ENCODE measurements around the gene CPPED1.

Gene CPPED1

GRCh38 chr16:12658506-12658905 lies 145.2 kb downstream of the CPPED1 start:
- no peak for DNase-seq (ENCODE audit: low read depth)
- H3K4me3 ChIP-seq (ENCODE audit: low read depth, low read length): no peak overlapping the region
- no peak for TF ChIP-seq CTCF (IDR thresholded peaks at IDR 0.05; ENCODE audit: low read depth, low read length)

GRCh38 chr16:12655537-12655936 lies 148.2 kb downstream of the CPPED1 start:
- no peak for DNase-seq (ENCODE audit: low read depth)
- no peak overlapping the region for H3K4me3 ChIP-seq (ENCODE audit: low read depth, low read length)
- TF ChIP-seq MAX (IDR thresholded peaks at IDR 0.05; ENCODE audit: low read depth, low read length) (no peak), CTCF (IDR thresholded peaks at IDR 0.05; ENCODE audit: low read depth, low read length) (no peak)

- DNase-seq (ENCODE audit: low read depth): no peak
- no peak for TF ChIP-seq MYC (IDR thresholded peaks at IDR 0.05; ENCODE audit: low read depth, low read length)
- TF ChIP-seq CTCF (IDR thresholded peaks at IDR 0.05; ENCODE audit: low read depth, low read length): no peak
- TF ChIP-seq MAX (IDR thresholded peaks at IDR 0.05; ENCODE audit: low read depth, low read length): no peak
- no peak for TF ChIP-seq POLR2A (IDR thresholded peaks at IDR 0.05; ENCODE audit: extremely low read depth, insufficient read length)
- H3K4me3 ChIP-seq (ENCODE audit: low read depth, low read length): no peak overlapping the region
Observed at GRCh38 chr16:12653820-12654392, 149.8 kb downstream of the CPPED1 start.

GRCh38 chr16:12652924-12653323 lies 150.8 kb downstream of the CPPED1 start:
- no peak for DNase-seq (ENCODE audit: low read depth)
- TF ChIP-seq POLR2A (IDR thresholded peaks at IDR 0.05; ENCODE audit: extremely low read depth, insufficient read length): no peak
- no peak for TF ChIP-seq MYC (IDR thresholded peaks at IDR 0.05; ENCODE audit: low read depth, low read length)
- no peak for TF ChIP-seq CTCF (IDR thresholded peaks at IDR 0.05; ENCODE audit: low read depth, low read length)
- TF ChIP-seq MAX (IDR thresholded peaks at IDR 0.05; ENCODE audit: low read depth, low read length): no peak
- H3K4me3 ChIP-seq (ENCODE audit: low read depth, low read length): no peak overlapping the region

GRCh38 chr16:12651765-12652512 lies 151.7 kb downstream of the CPPED1 start:
- no peak for DNase-seq (ENCODE audit: low read depth)

More at GRCh38 chr16:12651765-12652512, 151.7 kb downstream of the CPPED1 start:
- H3K4me3 ChIP-seq (ENCODE audit: low read depth, low read length): no peak overlapping the region
- TF ChIP-seq MYC (IDR thresholded peaks at IDR 0.05; ENCODE audit: low read depth, low read length) (no peak), CTCF (IDR thresholded peaks at IDR 0.05; ENCODE audit: low read depth, low read length) (no peak), MAX (IDR thresholded peaks at IDR 0.05; ENCODE audit: low read depth, low read length) (no peak), POLR2A (IDR thresholded peaks at IDR 0.05; ENCODE audit: extremely low read depth, insufficient read length) (no peak)
